DND-41 (cell line): ENCODE measurements around the gene HECW1.

Experiments used
- ATAC-seq: fragments of 200-7000 bp; cut with Tn5 transposase; 3 replicates; pipeline ENCODE4 v1.9.1; 2021; ENCODE audit warnings: low read depth; ENCODE audit not compliant: insufficient read depth
- DNase-seq: peaks from one replicate; pipeline ENCODE4 v3.0.0-alpha.2; 2020
- H2AFZ ChIP-seq: 2 replicates; pipeline ENCODE4 v1.6.0; 2012; ENCODE audit warnings: low read depth, low read length
- H3K27ac ChIP-seq: 2 replicates; pipeline ENCODE4 v1.5.1; 2012; ENCODE audit warnings: low read length, inconsistent platforms
- H3K27me3 ChIP-seq: fragments of 200-600 bp; sonication (generic); 2 replicates; pipeline ENCODE4 v1.6.0; 2012; ENCODE audit warnings: low read length, mild to moderate bottlenecking, inconsistent platforms; ENCODE audit not compliant: insufficient read depth, poor library complexity
- H3K36me3 ChIP-seq: 2 replicates; pipeline ENCODE4 v1.5.1; 2012; ENCODE audit warnings: low read length, inconsistent platforms; ENCODE audit not compliant: insufficient read depth
- H3K4me1 ChIP-seq: 2 replicates; pipeline ENCODE4 v1.5.1; 2012; ENCODE audit warnings: mild to moderate bottlenecking, low read length; ENCODE audit not compliant: insufficient read depth
- H3K4me2 ChIP-seq: 2 replicates; pipeline ENCODE4 v1.6.0; 2012; ENCODE audit warnings: mild to moderate bottlenecking, moderate library complexity, low read length, inconsistent platforms; ENCODE audit not compliant: insufficient read depth
- H3K4me3 ChIP-seq, 2 experiments: fragments of 200-600 bp in 1 of 2; shearing (Covaris generic) in 1 of 2; 2 replicates each; pipeline ENCODE4 v1.5.1; 2012 to 2016; ENCODE audit warnings: inconsistent platforms in 2 of 2, low read length in 2 of 2, mild to moderate bottlenecking in 2 of 2, low read depth in 1 of 2, moderate library complexity in 1 of 2
- H3K79me2 ChIP-seq: 2 replicates; pipeline ENCODE4 v1.6.0; 2012; ENCODE audit warnings: low read length, inconsistent platforms; ENCODE audit not compliant: insufficient read depth
- H3K9ac ChIP-seq: 2 replicates; pipeline ENCODE4 v1.6.0; 2012; ENCODE audit warnings: low read depth, mild to moderate bottlenecking, inconsistent platforms, low read length, moderate library complexity
- H3K9me3 ChIP-seq: 2 replicates; pipeline ENCODE4 v1.5.1; 2012; ENCODE audit warnings: low read length, moderate library complexity, mild to moderate bottlenecking, inconsistent platforms; ENCODE audit not compliant: insufficient read depth, severe bottlenecking
- H4K20me1 ChIP-seq: 2 replicates; pipeline ENCODE4 v1.6.0; 2012; ENCODE audit warnings: low read length; ENCODE audit not compliant: insufficient read depth
- CTCF ChIP-seq: IDR thresholded peaks from 2 replicates; pipeline ENCODE4 v1.5.1; 2012; ENCODE audit warnings: borderline replicate concordance, low read length, moderate library complexity, mild to moderate bottlenecking; ENCODE audit not compliant: poor library complexity, severe bottlenecking; ENCODE audit errors: extremely low read depth
- EZH2 ChIP-seq: IDR thresholded peaks from 3 replicates; pipeline ENCODE4 v1.6.1; 2012; ENCODE audit warnings: borderline replicate concordance, low read depth, mild to moderate bottlenecking, moderate library complexity, low read length, inconsistent platforms; ENCODE audit not compliant: severe bottlenecking

HECW1 gene

GRCh38 chr7:43265139-43265538 is 152.7 kb downstream of the HECW1 start:
- Histone ChIP-seq H3K4me3 (no peak overlapping the region), H3K27me3 (no peaks in the 10 kb centered on the region), H3K4me1 (peaks cover 6% of the 10 kb centered on the region), H3K27ac (no peak overlapping the region), H2AFZ (no peak overlapping the region), H3K36me3 (no peaks in the 10 kb centered on the region), H3K4me2 (no peak overlapping the region), H3K9me3 (no peaks in the 10 kb centered on the region), H3K79me2 (no peaks in the 10 kb centered on the region), H4K20me1 (no peaks in the 10 kb centered on the region), H3K9ac (no peak overlapping the region)
- no peak for DNase-seq
- no peak for TF ChIP-seq CTCF
- TF ChIP-seq EZH2: no peak
- ATAC-seq: no peak

- no peaks in the 10 kb centered on the region for H4K20me1 ChIP-seq
- TF ChIP-seq CTCF (no peak), EZH2 (no peak)
Observed at GRCh38 chr7:43273939-43274719, 161.7 kb downstream of the HECW1 start.

GRCh38 chr7:43274752-43275151 is 162.3 kb downstream of the HECW1 start:
- Histone ChIP-seq H3K4me1 (no peaks in the 10 kb centered on the region), H3K9ac (no peak overlapping the region), H3K4me3 (no peak overlapping the region), H3K9me3 (peaks cover 2% of the 10 kb centered on the region), H3K4me2 (no peak overlapping the region), H3K36me3 (no peaks in the 10 kb centered on the region), H3K27me3 (no peaks in the 10 kb centered on the region), H3K79me2 (no peaks in the 10 kb centered on the region), H2AFZ (no peak overlapping the region), H3K27ac (no peak overlapping the region), H4K20me1 (no peaks in the 10 kb centered on the region)
- TF ChIP-seq EZH2 (no peak), CTCF (no peak)
- no peak for ATAC-seq
- DNase-seq: no peak

More at GRCh38 chr7:43273939-43274719, 161.7 kb downstream of the HECW1 start:
- Histone ChIP-seq H2AFZ (no peak overlapping the region), H3K36me3 (no peaks in the 10 kb centered on the region), H3K9me3 (peaks cover 2% of the 10 kb centered on the region), H3K4me1 (no peaks in the 10 kb centered on the region), H3K9ac (no peak overlapping the region), H3K79me2 (no peaks in the 10 kb centered on the region), H3K4me3 (no peak overlapping the region), H3K27ac (no peak overlapping the region), H3K27me3 (no peaks in the 10 kb centered on the region), H3K4me2 (no peak overlapping the region)
- no peak for ATAC-seq
- DNase-seq: no peak

GRCh38 chr7:43276547-43276946 is 164.1 kb downstream of the HECW1 start:
- H3K4me1 ChIP-seq: no peaks in the 10 kb centered on the region
- H3K4me3 ChIP-seq: no peak overlapping the region
- H2AFZ ChIP-seq: no peak overlapping the region
- H3K36me3 ChIP-seq: no peaks in the 10 kb centered on the region
- no peaks in the 10 kb centered on the region for H3K79me2 ChIP-seq
- peaks cover 9% of the 10 kb centered on the region for H3K27me3 ChIP-seq
- no peak overlapping the region for H3K27ac ChIP-seq
- peaks cover 2% of the 10 kb centered on the region for H3K9me3 ChIP-seq
- DNase-seq (no peak), ATAC-seq (no peak)
- TF ChIP-seq EZH2 (no peak), CTCF (no peak)
- no peak overlapping the region for H3K9ac ChIP-seq
- no peaks in the 10 kb centered on the region for H4K20me1 ChIP-seq
- no peak overlapping the region for H3K4me2 ChIP-seq
